Gastroesophageal sphincter (tissue), 4 donors: ENCODE results near the gene NAMPT. TPM values are rescaled to one million over a fixed set of nuclear protein-coding genes. Genes with fewer than 3 reads are reported as not detected.
"Not testable (repeated sequence)": the region's sequence is repeated elsewhere in the genome, so short reads cannot be mapped to it uniquely, and the experiment has no call there.

ENCODE experiments used
- ATAC-seq: fragments of 150-250 bp; one replicate; pipeline ENCODE4 v1.9.1; 2016; ENCODE audit warnings: mild to moderate bottlenecking, moderate library complexity
- H3K27ac ChIP-seq, 4 donors: fragments of 200-600 bp; sonication (generic) in 3 of 4; 1 replicate in 3 of 4; 2 replicates in 1 of 4; pipeline ENCODE4 v1.5.1; 2016 to 2019
- H3K27me3 ChIP-seq: fragments of 200-600 bp; sonication (generic); one replicate; pipeline ENCODE4 v1.5.1; 2019
- H3K36me3 ChIP-seq, 2 donors: fragments of 200-600 bp; sonication (generic); one replicate each; pipeline ENCODE4 v1.5.1; 2019; ENCODE audit warnings: control low read depth in 1 of 2
- H3K4me1 ChIP-seq, 3 donors: fragments of 200-600 bp; sonication (generic); 1 replicate in 2 of 3; 2 replicates in 1 of 3; pipeline ENCODE4 v1.5.1; 2016 to 2019; ENCODE audit warnings: control low read depth in 2 of 3
- H3K4me3 ChIP-seq, 2 donors: fragments of 200-600 bp; sonication (generic); one replicate each; pipeline ENCODE4 v1.5.1; 2019; ENCODE audit warnings: mild to moderate bottlenecking in 1 of 2, moderate library complexity in 1 of 2
- H3K9me3 ChIP-seq, 3 donors: fragments of 200-600 bp; sonication (generic); one replicate each; pipeline ENCODE4 v1.5.1; 2017 to 2019; ENCODE audit warnings: control low read depth in 2 of 3
- EP300 ChIP-seq: sonication (generic); formaldehyde crosslinking; IDR thresholded peaks from one replicate; pipeline ENCODE4 v1.6.1; 2017; ENCODE audit warnings: antibody characterized with exemption, mild to moderate bottlenecking
- POLR2A ChIP-seq, 2 donors: fragments of 450-650 bp; IDR thresholded peaks; one replicate each; pipeline ENCODE4 v1.6.1; 2017; ENCODE audit warnings: antibody characterized with exemption in 2 of 2, mild to moderate bottlenecking in 2 of 2, moderate library complexity in 1 of 2
- POLR2AphosphoS5 ChIP-seq: sonication (generic); formaldehyde crosslinking; IDR thresholded peaks from one replicate; pipeline ENCODE4 v1.6.1; 2017; ENCODE audit warnings: antibody characterized with exemption
- WGBS, 2 donors: methylation state at CpG; one replicate each; pipeline ENCODE4 v1.1.5; 2018; ENCODE audit warnings: low coverage in 1 of 2; 5-methylcytosine and 5-hydroxymethylcytosine counted together
- total RNA-seq, 4 donors: library from RNA; depleted of rRNA; stranded (reverse); fragments of >200 nt; gene quantifications; one replicate each; pipeline ENCODE4 v1.1.0, GENCODE V29; 2016
- TF ChIP-seq, protein P1 (sequence below), 4 experiments: fragments of 200-600 bp in 2 of 4; fragments of 450-650 bp in 2 of 4; sonication (generic) in 1 of 4; IDR thresholded peaks; one replicate each; pipeline ENCODE4 v1.5.1; 2017 to 2019; ENCODE audit warnings: antibody characterized with exemption in 4 of 4, mild to moderate bottlenecking in 2 of 4, moderate library complexity in 2 of 4

The NAMPT gene
- total RNA-seq, 4 donors from 2014 or later: 63.1 to 611 (median 150) TPM

DNA sequence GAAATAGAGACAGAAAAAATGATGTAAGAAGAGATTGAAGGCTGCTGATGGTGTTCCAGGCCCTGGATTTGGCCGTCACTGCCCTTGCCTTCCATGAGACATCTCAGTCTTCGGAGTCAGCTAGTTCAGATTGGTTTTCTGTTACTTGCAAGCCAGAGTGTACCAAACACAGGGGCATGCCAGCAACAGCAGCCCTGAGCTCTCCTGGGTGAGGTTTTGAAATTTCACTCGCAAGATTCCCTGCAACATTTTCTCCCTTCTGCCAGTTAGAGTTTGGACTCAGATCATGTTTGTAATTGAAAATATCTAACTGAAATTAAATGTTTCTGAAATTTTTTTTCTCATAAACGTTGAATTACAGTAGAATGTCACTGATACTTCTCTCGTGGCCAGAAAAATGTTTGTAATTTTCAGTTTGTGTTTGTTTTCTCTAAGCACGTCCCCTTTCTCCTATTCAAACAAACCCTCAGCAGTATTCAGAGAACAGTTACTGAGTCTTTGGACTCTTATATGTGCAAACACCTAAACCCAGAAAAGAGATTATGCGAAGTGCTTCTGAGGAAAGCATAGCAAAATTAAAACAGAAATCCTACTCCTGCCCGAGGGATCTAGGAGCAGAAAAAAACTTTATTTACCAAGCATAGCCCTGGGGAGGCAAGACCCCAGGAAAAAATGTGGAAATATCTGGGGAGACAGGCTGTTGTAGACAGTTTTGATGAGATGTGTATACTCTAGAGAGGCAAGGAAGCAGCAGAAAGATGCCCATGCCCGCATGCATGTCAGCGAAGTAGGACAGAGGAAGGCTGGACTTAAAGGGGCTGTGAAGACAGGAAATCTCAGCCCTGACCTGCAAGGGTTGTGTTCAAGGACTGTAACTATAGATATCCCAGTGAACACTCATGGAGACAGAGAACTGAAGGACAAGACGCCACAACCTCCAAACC is 43.0 kb upstream of the NAMPT start:
- H3K9me3 ChIP-seq: no peaks in the 10 kb centered on the region
- H3K4me1 ChIP-seq: peaks cover 0 to 12% (median 0%) of the 10 kb centered on the region in 3 donors
- no peak for ATAC-seq
- H3K27ac ChIP-seq: no peak overlapping the region
- TF ChIP-seq EP300: no peak
- TF ChIP-seq, protein P1, sequence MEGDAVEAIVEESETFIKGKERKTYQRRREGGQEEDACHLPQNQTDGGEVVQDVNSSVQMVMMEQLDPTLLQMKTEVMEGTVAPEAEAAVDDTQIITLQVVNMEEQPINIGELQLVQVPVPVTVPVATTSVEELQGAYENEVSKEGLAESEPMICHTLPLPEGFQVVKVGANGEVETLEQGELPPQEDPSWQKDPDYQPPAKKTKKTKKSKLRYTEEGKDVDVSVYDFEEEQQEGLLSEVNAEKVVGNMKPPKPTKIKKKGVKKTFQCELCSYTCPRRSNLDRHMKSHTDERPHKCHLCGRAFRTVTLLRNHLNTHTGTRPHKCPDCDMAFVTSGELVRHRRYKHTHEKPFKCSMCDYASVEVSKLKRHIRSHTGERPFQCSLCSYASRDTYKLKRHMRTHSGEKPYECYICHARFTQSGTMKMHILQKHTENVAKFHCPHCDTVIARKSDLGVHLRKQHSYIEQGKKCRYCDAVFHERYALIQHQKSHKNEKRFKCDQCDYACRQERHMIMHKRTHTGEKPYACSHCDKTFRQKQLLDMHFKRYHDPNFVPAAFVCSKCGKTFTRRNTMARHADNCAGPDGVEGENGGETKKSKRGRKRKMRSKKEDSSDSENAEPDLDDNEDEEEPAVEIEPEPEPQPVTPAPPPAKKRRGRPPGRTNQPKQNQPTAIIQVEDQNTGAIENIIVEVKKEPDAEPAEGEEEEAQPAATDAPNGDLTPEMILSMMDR (IDR thresholded peaks at IDR 0.05): no peak
- no peak for TF ChIP-seq POLR2A (IDR thresholded peaks at IDR 0.05)
- no peak for TF ChIP-seq POLR2AphosphoS5
- H3K36me3 ChIP-seq: no peaks in the 10 kb centered on the region
- H3K4me3 ChIP-seq: no peak overlapping the region
- 75 to 85% methylated on average over 10 to 11 of the region's 11 CpGs for WGBS, 2 donors
- no peaks in the 10 kb centered on the region for H3K27me3 ChIP-seq

DNA sequence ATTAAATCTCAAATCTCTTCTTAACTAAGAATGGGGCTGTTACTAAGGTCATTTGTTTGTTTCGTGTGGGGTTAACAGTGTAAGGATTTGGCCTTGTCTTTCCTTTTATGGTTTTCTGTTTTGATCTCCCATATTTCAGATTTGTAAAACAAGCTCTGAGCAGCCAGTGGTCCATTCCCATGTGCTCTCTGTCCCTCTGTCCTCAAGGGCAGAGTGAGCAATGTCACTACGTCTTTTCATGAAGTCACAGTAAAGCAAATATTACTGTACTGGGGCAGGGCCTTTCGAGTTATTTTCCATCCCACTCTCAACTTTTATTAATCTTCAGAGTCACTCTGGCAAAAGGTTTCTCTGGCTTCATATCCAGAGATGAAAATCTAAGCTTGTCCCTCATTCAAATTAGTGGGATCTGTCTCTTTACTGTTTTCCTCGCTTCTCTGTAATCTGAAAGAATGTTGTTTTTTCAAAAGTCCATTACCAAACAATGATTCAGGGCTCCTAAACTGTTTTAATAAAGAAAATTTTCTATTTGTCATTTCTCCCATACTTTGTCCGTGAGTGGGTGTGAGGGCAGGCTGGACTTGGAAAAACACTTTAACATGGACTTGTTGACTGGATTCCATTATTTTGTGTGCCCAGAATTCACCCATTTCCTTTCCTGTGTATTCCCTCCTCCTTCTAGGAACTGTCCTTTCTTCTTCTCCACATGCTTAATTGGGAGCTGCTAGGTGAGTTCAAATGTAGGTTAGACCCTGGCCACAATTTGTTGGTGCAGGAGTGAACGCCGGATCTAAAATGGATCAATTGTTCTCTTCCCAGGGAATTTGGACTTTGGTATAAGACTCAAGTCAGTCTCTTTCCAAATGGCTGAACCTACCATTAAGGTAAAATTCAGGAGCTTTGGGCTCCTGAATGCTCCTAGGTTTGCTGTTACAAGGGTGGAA is 42.1 kb upstream of the NAMPT start:
- Histone ChIP-seq H3K4me1 (peaks cover 0 to 12% (median 0%) of the 10 kb centered on the region in 3 donors), H3K9me3 (no peaks in the 10 kb centered on the region), H3K36me3 (no peaks in the 10 kb centered on the region), H3K4me3 (no peak overlapping the region), H3K27me3 (no peaks in the 10 kb centered on the region), H3K27ac (no peak overlapping the region)
- no peak for ATAC-seq
- TF ChIP-seq, protein P1 (IDR thresholded peaks at IDR 0.05): no peak
- TF ChIP-seq POLR2AphosphoS5: no peak
- no peak for TF ChIP-seq EP300
- no peak for TF ChIP-seq POLR2A (IDR thresholded peaks at IDR 0.05)
- 78 to 85% methylated on average over 4 to 7 of the region's 7 CpGs for WGBS, 2 donors

DNA sequence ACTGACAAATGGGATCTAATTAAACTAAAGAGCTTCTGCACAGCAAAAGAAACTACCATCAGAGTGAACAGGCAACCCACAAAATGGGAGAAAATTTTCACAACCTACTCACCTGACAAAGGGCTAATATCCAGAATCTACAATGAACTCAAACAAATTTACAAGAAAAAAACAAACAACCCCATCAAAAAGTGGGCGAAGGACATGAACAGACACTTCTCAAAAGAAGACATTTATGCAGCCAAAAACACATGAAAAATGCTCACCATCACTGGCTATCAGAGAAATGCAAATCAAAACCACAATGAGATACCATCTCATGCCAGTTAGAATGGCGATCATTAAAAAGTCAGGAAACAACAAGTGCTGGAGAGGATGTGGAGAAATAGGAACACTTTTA is 39.7 kb upstream of the NAMPT start:
- not testable (repeated sequence) for H3K27ac ChIP-seq, ATAC-seq, H3K27me3 ChIP-seq, H3K36me3 ChIP-seq, H3K4me3 ChIP-seq, H3K9me3 ChIP-seq, H3K4me1 ChIP-seq
- WGBS, 2 donors: 100% methylated on average over 1 of the region's 2 CpGs; no CpG with 5 or more reads in 1 of the 2 donors

DNA sequence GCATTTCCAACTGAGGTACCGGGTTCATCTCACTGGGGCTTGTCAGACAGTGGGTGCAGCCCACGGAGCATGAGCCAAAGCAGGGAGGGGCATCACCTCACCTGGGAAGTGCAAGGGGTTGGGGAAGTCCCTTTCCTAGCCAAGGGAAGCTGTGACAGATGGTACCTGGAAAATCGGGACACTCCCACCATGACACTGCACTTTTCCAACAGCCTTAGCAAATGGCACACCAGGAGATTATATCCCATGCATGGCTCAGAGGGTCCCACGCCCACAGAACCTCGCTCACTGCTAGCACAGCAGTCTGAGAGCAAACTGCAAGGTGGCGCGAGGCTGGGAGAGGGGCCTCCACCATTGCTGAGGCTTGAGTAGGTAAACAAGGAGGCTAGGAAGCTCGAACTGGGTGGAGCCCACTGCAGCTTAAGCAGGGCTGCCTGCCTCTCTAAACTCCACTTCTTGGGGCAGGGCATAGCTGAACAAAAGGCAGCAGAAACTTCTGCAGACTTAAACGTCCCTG is 35.5 kb upstream of the NAMPT start:
- not testable (repeated sequence) for H3K27ac ChIP-seq, ATAC-seq, H3K4me1 ChIP-seq, H3K27me3 ChIP-seq, H3K4me3 ChIP-seq, H3K36me3 ChIP-seq, H3K9me3 ChIP-seq
- 64% methylated on average over 2 of the region's 9 CpGs; no CpG with 5 or more reads in 1 of the 2 donors for WGBS, 2 donors

DNA sequence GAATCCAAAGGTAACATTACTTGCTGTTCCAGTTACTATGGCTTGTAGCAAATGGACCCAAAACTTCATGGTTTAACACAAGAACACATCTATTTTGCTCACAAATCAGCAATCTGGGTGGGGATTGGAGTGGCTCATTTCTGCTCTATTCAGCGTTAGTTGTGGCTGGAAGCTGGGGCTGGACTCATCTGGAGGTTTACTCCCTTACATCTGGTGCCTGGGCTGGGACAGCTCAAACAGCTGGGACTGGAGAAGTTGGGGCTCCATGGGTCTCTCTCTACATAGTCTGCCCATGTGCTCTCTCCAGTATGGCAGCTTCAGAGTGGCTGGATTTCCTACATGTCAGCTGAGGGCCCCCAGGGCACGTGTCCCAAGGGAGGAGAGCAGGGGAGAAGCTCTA is 33.7 kb upstream of the NAMPT start:
- Histone ChIP-seq H3K9me3 (peaks cover 0 to 5% (median 0%) of the 10 kb centered on the region in 3 donors), H3K4me3 (no peak overlapping the region), H3K27me3 (no peaks in the 10 kb centered on the region), H3K27ac (no peak overlapping the region), H3K36me3 (no peaks in the 10 kb centered on the region), H3K4me1 (no peaks in the 10 kb centered on the region)
- 40% methylated on average over 1 of the region's 2 CpGs; no CpG with 5 or more reads in 1 of the 2 donors for WGBS, 2 donors
- no peak for TF ChIP-seq POLR2A (IDR thresholded peaks at IDR 0.05)
- TF ChIP-seq, protein P1 (IDR thresholded peaks at IDR 0.05): no peak
- TF ChIP-seq POLR2AphosphoS5: no peak
- TF ChIP-seq EP300: no peak
- no peak for ATAC-seq
